HG03575 (cell line): ENCODE data around the gene ARTN.

Experiments used
- ATAC-seq: cut with Tn5 transposase; IDR thresholded peaks from one replicate; pipeline ENCODE4 v1.9.1; 2021; ENCODE audit not compliant: unreplicated experiment, insufficient number of reproducible peaks, low FRiP score; ENCODE audit errors: extremely low read depth

Gene ARTN

GRCh38 chr1:43919906-43920305 lies 13.7 kb upstream of the ARTN start:
- no peak for ATAC-seq

GRCh38 chr1:43921022-43921421 lies 12.6 kb upstream of the ARTN start:
- no peak for ATAC-seq

- ATAC-seq: no peak
Observed at GRCh38 chr1:43924516-43924915, 9.1 kb upstream of the ARTN start.

GRCh38 chr1:43925846-43926245 lies 7.8 kb upstream of the ARTN start:
- no peak for ATAC-seq

GRCh38 chr1:43930168-43930948 lies 3.2 kb upstream of the ARTN start:
- no peak for ATAC-seq

- ATAC-seq: no peak
Observed at GRCh38 chr1:43930949-43931275, 2.7 kb upstream of the ARTN start.

- ATAC-seq: no peak
Observed at GRCh38 chr1:43931711-43932660, 1.6 kb upstream of the ARTN start.

- ATAC-seq: no peak
Observed at GRCh38 chr1:43932786-43933385, 715 bp upstream of the ARTN start.

GRCh38 chr1:43934101-43934985 lies 742 bp downstream of the ARTN start:
- ATAC-seq: no peak

GRCh38 chr1:43934986-43935324 lies 1.4 kb downstream of the ARTN start:
- ATAC-seq: no peak

GRCh38 chr1:43935711-43936427 lies 2.3 kb downstream of the ARTN start:
- ATAC-seq: no peak

- no peak for ATAC-seq
Observed at GRCh38 chr1:43936431-43937151, 3.0 kb downstream of the ARTN start.

- no peak for ATAC-seq
Observed at GRCh38 chr1:43937179-43937865, 3.7 kb downstream of the ARTN start.

GRCh38 chr1:43938383-43938782 lies 4.8 kb downstream of the ARTN start:
- no peak for ATAC-seq

GRCh38 chr1:43938892-43939587 lies 5.4 kb downstream of the ARTN start:
- ATAC-seq: no peak

- no peak for ATAC-seq
Observed at GRCh38 chr1:43942411-43942810, 8.8 kb downstream of the ARTN start.

GRCh38 chr1:43944860-43945259 lies 11.3 kb downstream of the ARTN start:
- no peak for ATAC-seq
